Neutrophil (primary cell): Measurements from ENCODE around the gene P2RY2.

Experiments used
- H3K27ac ChIP-seq: fragments of 200-600 bp; sonication (generic); 2 replicates; pipeline ENCODE4 v1.5.1; 2016; ENCODE audit warnings: mild to moderate bottlenecking, moderate library complexity
- H3K27me3 ChIP-seq: fragments of 200-600 bp; sonication (generic); 2 replicates; pipeline ENCODE4 v1.6.0; 2016; ENCODE audit warnings: mild to moderate bottlenecking
- H3K36me3 ChIP-seq: fragments of 200-600 bp; sonication (generic); 2 replicates; pipeline ENCODE4 v1.5.1; 2017
- H3K4me1 ChIP-seq, 2 experiments: fragments of 200-600 bp in 1 of 2; sonication (generic) in 1 of 2; 1 replicate in 1 of 2; 2 replicates in 1 of 2; pipeline versions ENCODE4 v1.5.1 to v1.6.1; 2013 to 2016; ENCODE audit warnings: low read depth in 1 of 2, low read length in 1 of 2, mild to moderate bottlenecking in 1 of 2, moderate library complexity in 1 of 2; ENCODE audit not compliant: control insufficient read depth in 1 of 2, insufficient read depth in 1 of 2
- H3K4me3 ChIP-seq, 2 experiments: fragments of 200-600 bp in 1 of 2; sonication (generic) in 1 of 2; 1 replicate in 1 of 2; 2 replicates in 1 of 2; pipeline ENCODE4 v1.5.1; 2013 to 2016; ENCODE audit warnings: low read depth in 1 of 2, low read length in 1 of 2, mild to moderate bottlenecking in 1 of 2, moderate library complexity in 1 of 2
- H3K9me3 ChIP-seq: fragments of 200-600 bp; sonication (generic); 2 replicates; pipeline ENCODE4 v1.5.1; 2016
- TF ChIP-seq, protein P1 (sequence below): fragments of 200-600 bp; sonication (generic); IDR thresholded peaks from 2 replicates; pipeline ENCODE4 v1.5.1; 2016; ENCODE audit warnings: antibody characterized with exemption

Gene P2RY2

DNA sequence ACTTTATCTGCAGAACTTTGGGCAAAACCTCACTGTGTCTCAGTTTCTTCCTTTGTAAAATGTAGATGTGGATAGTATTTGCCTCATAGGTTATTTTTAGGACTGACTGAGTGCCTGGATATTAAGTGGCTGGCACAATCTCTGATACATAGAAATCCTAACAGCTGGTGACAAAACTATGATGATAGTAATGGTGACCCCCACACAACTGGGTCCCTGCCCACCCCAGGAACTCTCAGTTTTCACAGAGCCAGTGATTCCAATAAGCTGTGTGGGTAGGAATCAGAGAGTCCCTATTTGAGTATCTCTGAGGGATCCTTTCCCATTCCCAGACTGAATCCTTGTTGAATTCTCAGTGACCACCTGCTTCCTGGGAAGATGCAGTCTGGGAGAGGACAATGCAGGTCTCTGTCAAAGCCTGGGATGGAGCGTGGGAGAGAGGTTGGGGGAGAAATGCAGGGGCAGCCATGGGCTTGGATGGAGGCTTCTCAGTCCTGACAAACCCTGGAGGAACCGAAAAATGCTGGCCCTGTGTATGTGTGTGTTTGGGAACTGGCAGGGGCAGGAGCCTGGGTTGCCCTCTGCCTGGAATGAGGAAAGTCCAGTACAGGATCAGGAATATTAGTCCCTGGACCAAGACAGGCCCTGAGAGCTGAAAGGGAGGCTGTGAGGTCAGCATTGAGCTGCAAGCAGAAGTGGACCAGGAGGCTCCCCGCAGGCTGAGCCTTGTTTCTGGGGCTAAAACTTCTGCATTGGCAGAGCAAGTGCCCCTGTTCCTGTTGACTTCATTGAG, 48.0 kb downstream of the P2RY2 start:
- peaks cover 61% of the 10 kb centered on the region for H3K27me3 ChIP-seq
- H3K4me1 ChIP-seq: peaks cover 0 to 5% of the 10 kb centered on the region in 2 experiments
- H3K27ac ChIP-seq: no peak overlapping the region
- no peak overlapping the region for H3K4me3 ChIP-seq
- TF ChIP-seq, protein P1, sequence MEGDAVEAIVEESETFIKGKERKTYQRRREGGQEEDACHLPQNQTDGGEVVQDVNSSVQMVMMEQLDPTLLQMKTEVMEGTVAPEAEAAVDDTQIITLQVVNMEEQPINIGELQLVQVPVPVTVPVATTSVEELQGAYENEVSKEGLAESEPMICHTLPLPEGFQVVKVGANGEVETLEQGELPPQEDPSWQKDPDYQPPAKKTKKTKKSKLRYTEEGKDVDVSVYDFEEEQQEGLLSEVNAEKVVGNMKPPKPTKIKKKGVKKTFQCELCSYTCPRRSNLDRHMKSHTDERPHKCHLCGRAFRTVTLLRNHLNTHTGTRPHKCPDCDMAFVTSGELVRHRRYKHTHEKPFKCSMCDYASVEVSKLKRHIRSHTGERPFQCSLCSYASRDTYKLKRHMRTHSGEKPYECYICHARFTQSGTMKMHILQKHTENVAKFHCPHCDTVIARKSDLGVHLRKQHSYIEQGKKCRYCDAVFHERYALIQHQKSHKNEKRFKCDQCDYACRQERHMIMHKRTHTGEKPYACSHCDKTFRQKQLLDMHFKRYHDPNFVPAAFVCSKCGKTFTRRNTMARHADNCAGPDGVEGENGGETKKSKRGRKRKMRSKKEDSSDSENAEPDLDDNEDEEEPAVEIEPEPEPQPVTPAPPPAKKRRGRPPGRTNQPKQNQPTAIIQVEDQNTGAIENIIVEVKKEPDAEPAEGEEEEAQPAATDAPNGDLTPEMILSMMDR: no peak
- no peaks in the 10 kb centered on the region for H3K9me3 ChIP-seq
- H3K36me3 ChIP-seq: no peaks in the 10 kb centered on the region

DNA sequence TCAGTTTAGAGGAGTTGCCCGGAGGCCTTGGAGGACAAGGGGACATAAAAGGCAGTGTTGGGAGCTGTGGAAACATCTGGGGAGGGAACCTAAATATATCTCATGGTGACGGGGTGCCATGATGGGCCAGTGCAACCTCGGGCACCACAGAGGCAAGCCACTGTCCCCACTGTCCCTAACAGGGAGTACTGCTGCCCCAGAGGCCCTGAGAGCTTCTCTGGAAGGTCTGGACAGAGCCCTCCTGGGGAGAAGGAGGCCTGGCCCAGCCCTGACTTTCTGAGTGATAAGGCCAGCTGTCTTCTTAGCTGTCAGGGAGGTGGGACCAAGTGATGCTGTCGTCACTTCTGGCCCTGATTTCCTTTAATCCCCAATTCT, 48.6 kb downstream of the P2RY2 start:
- H3K27ac ChIP-seq: no peak overlapping the region
- peaks cover 0 to 5% of the 10 kb centered on the region in 2 experiments for H3K4me1 ChIP-seq
- H3K9me3 ChIP-seq: no peaks in the 10 kb centered on the region
- no peak overlapping the region for H3K4me3 ChIP-seq
- H3K27me3 ChIP-seq: peaks cover 57% of the 10 kb centered on the region
- TF ChIP-seq, protein P1: no peak
- no peaks in the 10 kb centered on the region for H3K36me3 ChIP-seq

DNA sequence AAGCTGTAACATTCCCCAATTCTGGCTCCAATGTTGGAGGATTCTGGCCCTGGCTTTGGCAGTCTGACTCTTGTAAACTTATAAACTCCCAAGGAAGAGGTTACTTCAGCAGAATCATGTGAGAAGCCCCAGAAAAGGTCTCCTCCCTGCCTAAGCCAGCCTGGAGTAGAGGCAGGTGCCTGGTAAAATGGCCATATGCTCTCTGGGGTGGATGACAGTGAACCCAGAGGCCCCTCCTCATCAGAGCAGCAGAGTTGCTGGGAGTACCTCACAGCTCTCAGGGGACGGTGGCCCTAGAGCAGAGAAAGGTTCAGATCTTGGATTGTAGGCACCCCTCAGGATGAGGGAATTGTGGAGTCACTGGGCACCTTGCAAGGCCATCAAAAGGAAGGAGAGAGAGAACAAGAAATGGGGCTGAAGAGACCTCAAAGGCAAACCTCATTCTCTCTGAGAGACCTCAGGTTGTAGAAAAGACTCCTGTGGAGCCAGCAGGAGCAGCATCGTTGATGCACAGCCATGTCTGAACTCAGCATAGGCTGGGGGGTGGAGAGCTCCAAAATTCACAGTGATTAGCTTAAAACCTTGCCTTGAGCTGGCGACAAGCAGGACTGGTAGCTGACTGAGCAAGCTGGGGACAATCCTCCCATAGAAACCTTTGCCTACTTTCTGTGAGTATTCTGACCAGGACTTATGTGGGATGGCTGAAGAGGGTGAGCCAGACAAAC, 49.2 kb downstream of the P2RY2 start:
- H3K27me3 ChIP-seq: peaks cover 51% of the 10 kb centered on the region
- H3K27ac ChIP-seq: no peak overlapping the region
- H3K4me1 ChIP-seq: peaks cover 4 to 5% of the 10 kb centered on the region in 2 experiments
- no peaks in the 10 kb centered on the region for H3K36me3 ChIP-seq
- H3K4me3 ChIP-seq: no peak overlapping the region
- TF ChIP-seq, protein P1: no peak
- H3K9me3 ChIP-seq: no peaks in the 10 kb centered on the region

DNA sequence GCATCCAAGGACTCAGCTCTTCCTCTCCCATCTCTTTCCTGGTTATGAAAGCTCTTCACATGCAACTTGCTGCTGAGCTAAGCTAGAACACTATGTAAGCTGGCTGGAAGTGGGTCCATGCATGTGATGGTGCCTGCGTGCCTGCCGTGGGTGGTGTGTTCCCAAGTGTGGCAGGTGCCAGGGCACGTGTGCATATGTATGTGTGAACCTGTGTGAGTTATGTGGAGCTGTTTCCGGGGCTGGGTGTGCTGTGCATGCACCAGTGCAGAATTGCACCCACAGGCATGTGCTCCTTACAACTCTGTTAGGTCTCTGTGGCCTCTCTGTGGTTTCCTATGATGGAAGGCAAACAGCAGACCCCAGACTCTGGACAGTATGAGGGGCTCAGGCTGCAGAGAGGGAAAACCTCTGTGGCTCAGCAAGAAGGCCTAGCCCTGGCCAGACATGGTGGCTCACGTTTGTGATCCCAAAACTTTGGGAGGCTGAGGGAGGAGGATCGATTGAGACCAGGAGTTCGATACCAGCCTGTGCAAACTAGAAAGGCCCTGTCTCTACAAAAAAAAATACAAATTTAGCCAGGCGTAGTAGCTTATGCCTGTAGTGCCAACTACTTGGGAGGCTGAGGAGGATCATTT, 49.9 kb downstream of the P2RY2 start:
- peaks cover 44% of the 10 kb centered on the region for H3K27me3 ChIP-seq
- no peak overlapping the region for H3K27ac ChIP-seq

DNA sequence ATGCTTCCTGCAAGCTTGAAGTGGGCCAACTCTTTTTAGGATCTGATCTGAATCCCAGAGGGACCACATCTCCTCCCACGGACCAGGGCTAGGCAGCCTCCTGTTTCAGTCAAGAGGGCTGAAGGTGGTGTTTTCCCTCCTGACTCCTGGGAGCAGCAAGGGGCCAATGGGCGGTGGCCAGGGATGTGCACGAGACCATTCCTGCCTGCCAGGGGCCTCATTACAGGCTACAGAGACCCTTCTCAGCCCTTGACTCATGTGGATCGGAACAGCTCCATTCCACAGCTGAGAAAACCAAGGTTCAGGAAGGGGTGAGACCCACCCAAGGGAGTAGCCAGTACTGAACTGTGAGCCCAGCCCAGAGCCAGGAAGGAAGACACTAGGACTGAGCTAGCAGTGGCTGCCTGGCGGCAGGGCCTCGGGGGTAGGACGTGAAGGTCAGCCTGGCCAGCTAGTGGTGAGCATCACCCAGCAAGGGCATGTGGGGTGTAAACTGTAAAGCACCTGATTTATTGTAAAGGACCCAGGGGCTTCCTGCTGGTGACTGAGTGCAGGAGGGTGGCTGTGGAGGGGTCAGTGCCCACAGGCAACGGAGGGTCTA, 50.7 kb downstream of the P2RY2 start:
- Histone ChIP-seq H3K27ac (no peak overlapping the region), H3K4me1 (peaks cover 4 to 5% of the 10 kb centered on the region in 2 experiments), H3K4me3 (no peak overlapping the region), H3K27me3 (peaks cover 36% of the 10 kb centered on the region), H3K36me3 (no peaks in the 10 kb centered on the region), H3K9me3 (no peaks in the 10 kb centered on the region)
- TF ChIP-seq, protein P1: no peak

More for the DNA sequence above, 49.9 kb downstream of the P2RY2 start:
- Histone ChIP-seq H3K4me1 (peaks cover 4 to 5% of the 10 kb centered on the region in 2 experiments), H3K36me3 (no peaks in the 10 kb centered on the region), H3K4me3 (no peak overlapping the region), H3K9me3 (no peaks in the 10 kb centered on the region)
- TF ChIP-seq, protein P1: no peak
